HEK293 (cell line): ENCODE results near the gene ETHE1.
A peak's percentile ranks its signal among the peaks of the same experiment; 100 is the strongest.

Experiments used
- GLIS2 ChIP-seq: fragments of 450-650 bp; formaldehyde crosslinking; IDR thresholded peaks from 2 replicates; pipeline ENCODE4 v1.5.1; 2016; ENCODE audit warnings: missing biosample characterization, missing genetic modification characterization
- KLF9 ChIP-seq: fragments of 450-650 bp; formaldehyde crosslinking; IDR thresholded peaks from 2 replicates; pipeline ENCODE4 v1.5.1; 2016; ENCODE audit warnings: missing biosample characterization, missing genetic modification characterization, low read depth
- OSR2 ChIP-seq: fragments of 450-650 bp; formaldehyde crosslinking; IDR thresholded peaks from 2 replicates; pipeline ENCODE4 v1.5.1; 2016; ENCODE audit warnings: missing biosample characterization, missing genetic modification characterization
- REPIN1 ChIP-seq: fragments of 450-650 bp; formaldehyde crosslinking; IDR thresholded peaks from 2 replicates; pipeline ENCODE4 v1.5.1; 2017; ENCODE audit warnings: missing biosample characterization, missing genetic modification characterization, low read depth
- SALL2 ChIP-seq: fragments of 450-650 bp; formaldehyde crosslinking; IDR thresholded peaks from 2 replicates; pipeline ENCODE4 v1.5.0; 2017; ENCODE audit warnings: missing biosample characterization, mild to moderate bottlenecking, missing genetic modification characterization, borderline replicate concordance
- SCRT1 ChIP-seq: fragments of 450-650 bp; formaldehyde crosslinking; IDR thresholded peaks from 2 replicates; pipeline ENCODE4 v1.5.1; 2016; ENCODE audit warnings: missing biosample characterization, missing genetic modification characterization, borderline replicate concordance
- ZFP69B ChIP-seq: fragments of 450-650 bp; formaldehyde crosslinking; IDR thresholded peaks from 2 replicates; pipeline ENCODE4 v1.5.1; 2016; ENCODE audit warnings: missing biosample characterization, missing genetic modification characterization
- ZIC2 ChIP-seq: fragments of 450-650 bp; formaldehyde crosslinking; IDR thresholded peaks from 2 replicates; pipeline ENCODE4 v1.5.1; 2016; ENCODE audit warnings: missing biosample characterization, missing genetic modification characterization
- ZNF133 ChIP-seq: fragments of 450-650 bp; formaldehyde crosslinking; IDR thresholded peaks from 2 replicates; pipeline ENCODE4 v1.5.1; 2016; ENCODE audit warnings: missing biosample characterization, missing genetic modification characterization
- ZNF311 ChIP-seq: fragments of 450-650 bp; formaldehyde crosslinking; IDR thresholded peaks from 2 replicates; pipeline ENCODE4 v1.5.1; 2017; ENCODE audit warnings: missing biosample characterization, missing genetic modification characterization, borderline replicate concordance
- ZNF335 ChIP-seq: fragments of 450-650 bp; formaldehyde crosslinking; conservative IDR thresholded peaks from 2 replicates; pipeline ENCODE4 v1.5.1; 2016; ENCODE audit warnings: missing biosample characterization, missing genetic modification characterization
- ZNF350 ChIP-seq: fragments of 450-650 bp; formaldehyde crosslinking; IDR thresholded peaks from 2 replicates; pipeline ENCODE4 v1.5.0; 2017; ENCODE audit warnings: missing biosample characterization, mild to moderate bottlenecking, missing genetic modification characterization
- ZNF404 ChIP-seq: fragments of 450-650 bp; formaldehyde crosslinking; IDR thresholded peaks from 2 replicates; pipeline ENCODE4 v1.5.1; 2017; ENCODE audit warnings: missing biosample characterization, missing genetic modification characterization
- ZNF521 ChIP-seq: fragments of 450-650 bp; formaldehyde crosslinking; IDR thresholded peaks from 2 replicates; pipeline ENCODE4 v1.5.1; 2017; ENCODE audit warnings: missing biosample characterization, mild to moderate bottlenecking, missing genetic modification characterization
- ZNF629 ChIP-seq: fragments of 450-650 bp; formaldehyde crosslinking; IDR thresholded peaks from 2 replicates; pipeline ENCODE4 v1.5.1; 2017; ENCODE audit warnings: missing biosample characterization, missing genetic modification characterization
- ZNF658 ChIP-seq: fragments of 450-650 bp; formaldehyde crosslinking; IDR thresholded peaks from 2 replicates; pipeline ENCODE4; 2016; ENCODE audit warnings: missing biosample characterization, missing genetic modification characterization
- ZNF670 ChIP-seq: fragments of 450-650 bp; formaldehyde crosslinking; IDR thresholded peaks from 2 replicates; pipeline ENCODE4 v1.5.1; 2016; ENCODE audit warnings: missing biosample characterization, missing genetic modification characterization, low read depth
- ZNF707 ChIP-seq: fragments of 450-650 bp; formaldehyde crosslinking; IDR thresholded peaks from 2 replicates; pipeline ENCODE4 v1.5.1; 2016; ENCODE audit warnings: missing biosample characterization, missing genetic modification characterization
- ZNF837 ChIP-seq: fragments of 450-650 bp; formaldehyde crosslinking; IDR thresholded peaks from 2 replicates; pipeline ENCODE4 v1.5.1; 2016; ENCODE audit warnings: missing biosample characterization, missing genetic modification characterization
- TF ChIP-seq, protein P1 (sequence below): fragments of 450-650 bp; formaldehyde crosslinking; IDR thresholded peaks from 2 replicates; pipeline ENCODE4 v1.5.1; 2016; ENCODE audit warnings: missing biosample characterization, missing genetic modification characterization, borderline replicate concordance
- TF ChIP-seq, protein P2 (sequence below): fragments of 450-650 bp; formaldehyde crosslinking; IDR thresholded peaks from 2 replicates; pipeline ENCODE4 v1.5.1; 2017; ENCODE audit warnings: missing biosample characterization, missing genetic modification characterization
- TF ChIP-seq, protein P3 (sequence below): fragments of 450-650 bp; formaldehyde crosslinking; IDR thresholded peaks from 2 replicates; pipeline ENCODE4 v1.5.1; 2016; ENCODE audit warnings: missing biosample characterization, missing genetic modification characterization, borderline replicate concordance
- TF ChIP-seq, protein P4 (sequence below): fragments of 450-650 bp; formaldehyde crosslinking; IDR thresholded peaks from 2 replicates; pipeline ENCODE4 v1.5.1; 2016; ENCODE audit warnings: missing biosample characterization, missing genetic modification characterization
- TF ChIP-seq, protein P5 (sequence below): fragments of 450-650 bp; formaldehyde crosslinking; IDR thresholded peaks from 2 replicates; pipeline ENCODE4 v1.5.1; 2017; ENCODE audit warnings: missing biosample characterization, missing genetic modification characterization
- TF ChIP-seq, protein P6 (sequence below): fragments of 450-650 bp; formaldehyde crosslinking; IDR thresholded peaks from 2 replicates; pipeline ENCODE4 v1.5.1; 2017; ENCODE audit warnings: missing biosample characterization, missing genetic modification characterization
- TF ChIP-seq, protein P7 (sequence below): fragments of 450-650 bp; formaldehyde crosslinking; IDR thresholded peaks from 2 replicates; pipeline ENCODE4 v1.5.1; 2016; ENCODE audit warnings: missing biosample characterization, missing genetic modification characterization

ETHE1 gene

DNA sequence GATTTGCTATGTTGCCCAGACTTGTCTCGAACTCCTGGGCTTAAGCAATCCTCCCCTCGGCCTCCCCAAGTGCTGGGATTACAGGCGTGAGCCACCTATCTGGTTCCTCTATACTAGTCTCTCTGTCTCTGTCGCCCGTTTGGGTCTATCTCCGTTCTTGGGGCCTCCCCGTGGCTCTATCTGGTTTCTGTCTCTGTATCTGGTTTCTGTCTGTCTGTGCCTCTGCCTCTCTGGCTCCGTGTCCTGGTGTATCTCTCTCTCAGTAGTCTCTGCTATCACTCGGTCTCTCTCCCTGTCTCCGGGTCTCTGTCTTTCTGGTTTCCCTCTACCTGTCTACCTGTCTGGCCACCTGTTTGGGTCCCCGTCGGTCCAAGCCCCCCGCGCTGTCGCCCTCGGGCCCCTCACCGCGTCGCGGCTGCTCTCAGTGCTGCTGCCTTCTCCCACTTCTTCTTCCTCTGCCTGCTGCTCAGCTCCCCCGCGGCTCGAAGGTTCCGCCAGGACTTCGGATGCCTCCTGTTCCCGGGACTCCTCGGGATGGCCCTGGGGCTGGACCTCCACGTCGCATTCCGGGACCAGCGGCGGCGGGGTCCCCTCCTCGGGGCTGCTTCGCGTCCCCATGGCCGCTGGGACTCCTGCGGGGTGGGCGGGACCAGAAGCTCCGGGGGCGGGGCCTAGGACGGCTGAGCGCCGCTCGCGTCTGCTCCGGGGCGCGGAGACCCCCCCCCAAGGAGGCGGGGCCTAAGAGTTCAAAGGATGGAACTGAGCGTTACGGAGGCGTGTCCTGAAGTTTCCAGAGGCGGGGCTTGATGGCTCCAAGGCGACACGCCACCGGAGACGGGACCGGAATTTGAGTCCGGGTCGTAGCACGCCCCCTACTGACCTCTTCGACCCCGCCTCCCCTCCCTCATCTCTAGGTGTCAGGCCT lies 23.2 kb downstream of the ETHE1 start (continued):
- TF ChIP-seq, protein P1, sequence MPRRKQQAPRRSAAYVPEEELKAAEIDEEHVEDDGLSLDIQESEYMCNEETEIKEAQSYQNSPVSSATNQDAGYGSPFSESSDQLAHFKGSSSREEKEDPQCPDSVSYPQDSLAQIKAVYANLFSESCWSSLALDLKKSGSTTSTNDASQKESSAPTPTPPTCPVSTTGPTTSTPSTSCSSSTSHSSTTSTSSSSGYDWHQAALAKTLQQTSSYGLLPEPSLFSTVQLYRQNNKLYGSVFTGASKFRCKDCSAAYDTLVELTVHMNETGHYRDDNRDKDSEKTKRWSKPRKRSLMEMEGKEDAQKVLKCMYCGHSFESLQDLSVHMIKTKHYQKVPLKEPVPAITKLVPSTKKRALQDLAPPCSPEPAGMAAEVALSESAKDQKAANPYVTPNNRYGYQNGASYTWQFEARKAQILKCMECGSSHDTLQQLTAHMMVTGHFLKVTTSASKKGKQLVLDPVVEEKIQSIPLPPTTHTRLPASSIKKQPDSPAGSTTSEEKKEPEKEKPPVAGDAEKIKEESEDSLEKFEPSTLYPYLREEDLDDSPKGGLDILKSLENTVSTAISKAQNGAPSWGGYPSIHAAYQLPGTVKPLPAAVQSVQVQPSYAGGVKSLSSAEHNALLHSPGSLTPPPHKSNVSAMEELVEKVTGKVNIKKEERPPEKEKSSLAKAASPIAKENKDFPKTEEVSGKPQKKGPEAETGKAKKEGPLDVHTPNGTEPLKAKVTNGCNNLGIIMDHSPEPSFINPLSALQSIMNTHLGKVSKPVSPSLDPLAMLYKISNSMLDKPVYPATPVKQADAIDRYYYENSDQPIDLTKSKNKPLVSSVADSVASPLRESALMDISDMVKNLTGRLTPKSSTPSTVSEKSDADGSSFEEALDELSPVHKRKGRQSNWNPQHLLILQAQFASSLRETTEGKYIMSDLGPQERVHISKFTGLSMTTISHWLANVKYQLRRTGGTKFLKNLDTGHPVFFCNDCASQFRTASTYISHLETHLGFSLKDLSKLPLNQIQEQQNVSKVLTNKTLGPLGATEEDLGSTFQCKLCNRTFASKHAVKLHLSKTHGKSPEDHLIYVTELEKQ (tag by site-specific recombination), result no peak
- TF ChIP-seq ZFP69B (tag by site-specific recombination) (peak; percentile 67; the same call in 1 of the 2 replicates), ZIC2 (tag by site-specific recombination) (peak; percentile 95), ZNF404 (tag by site-specific recombination) (no peak), ZNF350 (no peak), KLF9 (peak; percentile 93), SALL2 (tag by site-specific recombination) (no peak), ZNF707 (tag by site-specific recombination) (no peak), ZNF335 (peak; percentile 100), ZNF133 (tag by site-specific recombination) (no peak; the same call in 1 of the 2 replicates), SCRT1 (tag by site-specific recombination) (peak; percentile 92), REPIN1 (tag by site-specific recombination) (peak; percentile 80; the same call in 1 of the 2 replicates), ZNF521 (tag by site-specific recombination) (no peak), ZNF311 (tag by site-specific recombination) (no peak), GLIS2 (tag by site-specific recombination) (peak; percentile 100), OSR2 (tag by site-specific recombination) (no peak), ZNF629 (tag by site-specific recombination) (no peak), ZNF658 (no peak), ZNF670 (tag by site-specific recombination) (no peak), ZNF837 (tag by site-specific recombination) (no peak)
- TF ChIP-seq, protein P2, sequence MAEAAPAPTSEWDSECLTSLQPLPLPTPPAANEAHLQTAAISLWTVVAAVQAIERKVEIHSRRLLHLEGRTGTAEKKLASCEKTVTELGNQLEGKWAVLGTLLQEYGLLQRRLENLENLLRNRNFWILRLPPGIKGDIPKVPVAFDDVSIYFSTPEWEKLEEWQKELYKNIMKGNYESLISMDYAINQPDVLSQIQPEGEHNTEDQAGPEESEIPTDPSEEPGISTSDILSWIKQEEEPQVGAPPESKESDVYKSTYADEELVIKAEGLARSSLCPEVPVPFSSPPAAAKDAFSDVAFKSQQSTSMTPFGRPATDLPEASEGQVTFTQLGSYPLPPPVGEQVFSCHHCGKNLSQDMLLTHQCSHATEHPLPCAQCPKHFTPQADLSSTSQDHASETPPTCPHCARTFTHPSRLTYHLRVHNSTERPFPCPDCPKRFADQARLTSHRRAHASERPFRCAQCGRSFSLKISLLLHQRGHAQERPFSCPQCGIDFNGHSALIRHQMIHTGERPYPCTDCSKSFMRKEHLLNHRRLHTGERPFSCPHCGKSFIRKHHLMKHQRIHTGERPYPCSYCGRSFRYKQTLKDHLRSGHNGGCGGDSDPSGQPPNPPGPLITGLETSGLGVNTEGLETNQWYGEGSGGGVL (tag by site-specific recombination), result no peak; the same call in 1 of the 2 replicates
- TF ChIP-seq, protein P3, sequence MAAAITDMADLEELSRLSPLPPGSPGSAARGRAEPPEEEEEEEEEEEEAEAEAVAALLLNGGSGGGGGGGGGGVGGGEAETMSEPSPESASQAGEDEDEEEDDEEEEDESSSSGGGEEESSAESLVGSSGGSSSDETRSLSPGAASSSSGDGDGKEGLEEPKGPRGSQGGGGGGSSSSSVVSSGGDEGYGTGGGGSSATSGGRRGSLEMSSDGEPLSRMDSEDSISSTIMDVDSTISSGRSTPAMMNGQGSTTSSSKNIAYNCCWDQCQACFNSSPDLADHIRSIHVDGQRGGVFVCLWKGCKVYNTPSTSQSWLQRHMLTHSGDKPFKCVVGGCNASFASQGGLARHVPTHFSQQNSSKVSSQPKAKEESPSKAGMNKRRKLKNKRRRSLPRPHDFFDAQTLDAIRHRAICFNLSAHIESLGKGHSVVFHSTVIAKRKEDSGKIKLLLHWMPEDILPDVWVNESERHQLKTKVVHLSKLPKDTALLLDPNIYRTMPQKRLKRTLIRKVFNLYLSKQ (tag by site-specific recombination), result no peak
- TF ChIP-seq, protein P4, sequence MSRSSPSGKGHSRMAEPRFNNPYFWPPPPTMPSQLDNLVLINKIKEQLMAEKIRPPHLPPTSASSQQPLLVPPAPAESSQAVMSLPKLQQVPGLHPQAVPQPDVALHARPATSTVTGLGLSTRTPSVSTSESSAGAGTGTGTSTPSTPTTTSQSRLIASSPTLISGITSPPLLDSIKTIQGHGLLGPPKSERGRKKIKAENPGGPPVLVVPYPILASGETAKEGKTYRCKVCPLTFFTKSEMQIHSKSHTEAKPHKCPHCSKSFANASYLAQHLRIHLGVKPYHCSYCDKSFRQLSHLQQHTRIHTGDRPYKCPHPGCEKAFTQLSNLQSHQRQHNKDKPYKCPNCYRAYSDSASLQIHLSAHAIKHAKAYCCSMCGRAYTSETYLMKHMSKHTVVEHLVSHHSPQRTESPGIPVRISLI (tag by site-specific recombination), result no peak
- TF ChIP-seq, protein P5, sequence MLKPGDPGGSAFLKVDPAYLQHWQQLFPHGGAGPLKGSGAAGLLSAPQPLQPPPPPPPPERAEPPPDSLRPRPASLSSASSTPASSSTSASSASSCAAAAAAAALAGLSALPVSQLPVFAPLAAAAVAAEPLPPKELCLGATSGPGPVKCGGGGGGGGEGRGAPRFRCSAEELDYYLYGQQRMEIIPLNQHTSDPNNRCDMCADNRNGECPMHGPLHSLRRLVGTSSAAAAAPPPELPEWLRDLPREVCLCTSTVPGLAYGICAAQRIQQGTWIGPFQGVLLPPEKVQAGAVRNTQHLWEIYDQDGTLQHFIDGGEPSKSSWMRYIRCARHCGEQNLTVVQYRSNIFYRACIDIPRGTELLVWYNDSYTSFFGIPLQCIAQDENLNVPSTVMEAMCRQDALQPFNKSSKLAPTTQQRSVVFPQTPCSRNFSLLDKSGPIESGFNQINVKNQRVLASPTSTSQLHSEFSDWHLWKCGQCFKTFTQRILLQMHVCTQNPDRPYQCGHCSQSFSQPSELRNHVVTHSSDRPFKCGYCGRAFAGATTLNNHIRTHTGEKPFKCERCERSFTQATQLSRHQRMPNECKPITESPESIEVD (tag by site-specific recombination), result no peak
- TF ChIP-seq, protein P6, sequence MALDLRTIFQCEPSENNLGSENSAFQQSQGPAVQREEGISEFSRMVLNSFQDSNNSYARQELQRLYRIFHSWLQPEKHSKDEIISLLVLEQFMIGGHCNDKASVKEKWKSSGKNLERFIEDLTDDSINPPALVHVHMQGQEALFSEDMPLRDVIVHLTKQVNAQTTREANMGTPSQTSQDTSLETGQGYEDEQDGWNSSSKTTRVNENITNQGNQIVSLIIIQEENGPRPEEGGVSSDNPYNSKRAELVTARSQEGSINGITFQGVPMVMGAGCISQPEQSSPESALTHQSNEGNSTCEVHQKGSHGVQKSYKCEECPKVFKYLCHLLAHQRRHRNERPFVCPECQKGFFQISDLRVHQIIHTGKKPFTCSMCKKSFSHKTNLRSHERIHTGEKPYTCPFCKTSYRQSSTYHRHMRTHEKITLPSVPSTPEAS (tag by site-specific recombination), result no peak
- TF ChIP-seq, protein P7, sequence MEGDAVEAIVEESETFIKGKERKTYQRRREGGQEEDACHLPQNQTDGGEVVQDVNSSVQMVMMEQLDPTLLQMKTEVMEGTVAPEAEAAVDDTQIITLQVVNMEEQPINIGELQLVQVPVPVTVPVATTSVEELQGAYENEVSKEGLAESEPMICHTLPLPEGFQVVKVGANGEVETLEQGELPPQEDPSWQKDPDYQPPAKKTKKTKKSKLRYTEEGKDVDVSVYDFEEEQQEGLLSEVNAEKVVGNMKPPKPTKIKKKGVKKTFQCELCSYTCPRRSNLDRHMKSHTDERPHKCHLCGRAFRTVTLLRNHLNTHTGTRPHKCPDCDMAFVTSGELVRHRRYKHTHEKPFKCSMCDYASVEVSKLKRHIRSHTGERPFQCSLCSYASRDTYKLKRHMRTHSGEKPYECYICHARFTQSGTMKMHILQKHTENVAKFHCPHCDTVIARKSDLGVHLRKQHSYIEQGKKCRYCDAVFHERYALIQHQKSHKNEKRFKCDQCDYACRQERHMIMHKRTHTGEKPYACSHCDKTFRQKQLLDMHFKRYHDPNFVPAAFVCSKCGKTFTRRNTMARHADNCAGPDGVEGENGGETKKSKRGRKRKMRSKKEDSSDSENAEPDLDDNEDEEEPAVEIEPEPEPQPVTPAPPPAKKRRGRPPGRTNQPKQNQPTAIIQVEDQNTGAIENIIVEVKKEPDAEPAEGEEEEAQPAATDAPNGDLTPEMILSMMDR (tag by site-specific recombination), result peak; percentile 96
